Regular cardiac myocyte (primary cell): Measurements from ENCODE around the gene PPIH. TPM values are rescaled to one million over a fixed set of nuclear protein-coding genes. Genes with fewer than 3 reads are reported as not detected.

Experiments used
- total RNA-seq: library from RNA; depleted of rRNA; stranded (reverse); fragments of >200 nt; gene quantifications from 2 replicates; pipeline ENCODE4 v1.2.3, GENCODE V29; 2014

The PPIH gene
- 20.6 and 46.4 TPM in 2 replicates for total RNA-seq

GRCh38 chr1:42657981-42658876 lies at the start of gene PPIH:
Gene PPIH (plus strand): TSS chr1:42658423. CDS start chr1:42658447, 24 bp downstream.

GRCh38 chr1:42681741-42682483 lies 23.7 kb downstream of the PPIH start, which contains the start of gene YBX1:
Gene YBX1 (plus strand): TSS chr1:42682418. CDS start chr1:42682566, 148 bp downstream.

Other genes with a start within 250 kb of the PPIH start
- 0.38 and 1.4 TPM in 2 replicates for gene ZMYND12, start 202.4 kb upstream of the PPIH start, total RNA-seq
- gene PPCS, start 201.9 kb upstream of the PPIH start, total RNA-seq = 52.7 and 59.5 TPM in 2 replicates
- 0.96 and 1.4 TPM in 2 replicates for gene CCDC30, start 195.1 kb upstream of the PPIH start, total RNA-seq
- gene YBX1, start 24.0 kb downstream of the PPIH start, total RNA-seq = 682 and 884 TPM in 2 replicates
- under 0.01 TPM in 1 of 2 replicates, not detected in the other for gene CLDN19, start 81.8 kb downstream of the PPIH start, total RNA-seq
- gene P3H1, start 108.6 kb downstream of the PPIH start, total RNA-seq = 111 and 118 TPM in 2 replicates
- 5.0 and 5.9 TPM in 2 replicates for gene C1orf50, start 108.8 kb downstream of the PPIH start, total RNA-seq
- under 0.01 TPM in 1 of 2 replicates, not detected in the other for gene TMEM269, start 126.6 kb downstream of the PPIH start, total RNA-seq
- 5.2 and 12.4 TPM in 2 replicates for gene ERMAP, start 158.7 kb downstream of the PPIH start, total RNA-seq
- 9.9 and 11.5 TPM in 2 replicates for gene SVBP, start 159.0 kb downstream of the PPIH start, total RNA-seq
- gene ZNF691, start 188.2 kb downstream of the PPIH start, total RNA-seq = 8.4 and 13.2 TPM in 2 replicates